Parathyroid adenoma (tissue), 2 donors: ENCODE measurements around the gene PEX11A.

Experiments used
- H2AFZ ChIP-seq: fragments of 300-600 bp; sonication (generic); one replicate; pipeline ENCODE4 v1.7.0; 2017; ENCODE audit warnings: antibody characterized with exemption, mild to moderate bottlenecking
- H3K27ac ChIP-seq: fragments of 300-600 bp; sonication (generic); one replicate; pipeline ENCODE4 v1.7.0; 2017
- H3K27me3 ChIP-seq: fragments of 300-600 bp; sonication (generic); one replicate; pipeline ENCODE4 v1.7.0; 2017; ENCODE audit warnings: low read length; ENCODE audit not compliant: control insufficient read depth, insufficient read depth
- H3K36me3 ChIP-seq: fragments of 300-600 bp; sonication (generic); one replicate; pipeline ENCODE4 v1.7.0; 2017; ENCODE audit warnings: low read length; ENCODE audit not compliant: control insufficient read depth, insufficient read depth
- H3K4me1 ChIP-seq: fragments of 300-600 bp; sonication (generic); one replicate; pipeline ENCODE4 v1.7.0; 2017; ENCODE audit warnings: control low read depth
- H3K4me2 ChIP-seq: fragments of 300-600 bp; sonication (generic); one replicate; pipeline ENCODE4 v1.7.0; 2017; ENCODE audit warnings: low read length
- H3K4me3 ChIP-seq: fragments of 300-600 bp; sonication (generic); one replicate; pipeline ENCODE4 v1.7.0; 2017; ENCODE audit warnings: low read depth, low read length
- H3K79me2 ChIP-seq: fragments of 300-600 bp; sonication (generic); one replicate; pipeline ENCODE4 v1.7.0; 2017; ENCODE audit warnings: control low read depth
- H3K9ac ChIP-seq: fragments of 300-600 bp; sonication (generic); one replicate; pipeline ENCODE4 v1.7.0; 2017; ENCODE audit warnings: mild to moderate bottlenecking
- H3K9me3 ChIP-seq: fragments of 300-600 bp; sonication (generic); one replicate; pipeline ENCODE4 v1.7.0; 2017; ENCODE audit warnings: low read length; ENCODE audit not compliant: control insufficient read depth
- CTCF ChIP-seq: fragments of 300-600 bp; sonication (generic); IDR thresholded peaks from one replicate; pipeline ENCODE4 v1.7.0; 2017; ENCODE audit warnings: antibody characterized with exemption, mild to moderate bottlenecking
- donor health status: primary hyperparathyroidism.

The PEX11A gene

GRCh38 chr15:89642106-89642505 is 48.4 kb downstream of the PEX11A start:
- Histone ChIP-seq H3K9ac (no peak overlapping the region), H3K27ac (no peak overlapping the region), H2AFZ (no peak overlapping the region), H3K9me3 (no peaks in the 10 kb centered on the region), H3K4me2 (no peak overlapping the region), H3K4me3 (no peak overlapping the region), H3K27me3 (no peaks in the 10 kb centered on the region), H3K36me3 (no peaks in the 10 kb centered on the region), H3K79me2 (no peaks in the 10 kb centered on the region), H3K4me1 (no peaks in the 10 kb centered on the region)
- TF ChIP-seq CTCF, result no peak

DNA sequence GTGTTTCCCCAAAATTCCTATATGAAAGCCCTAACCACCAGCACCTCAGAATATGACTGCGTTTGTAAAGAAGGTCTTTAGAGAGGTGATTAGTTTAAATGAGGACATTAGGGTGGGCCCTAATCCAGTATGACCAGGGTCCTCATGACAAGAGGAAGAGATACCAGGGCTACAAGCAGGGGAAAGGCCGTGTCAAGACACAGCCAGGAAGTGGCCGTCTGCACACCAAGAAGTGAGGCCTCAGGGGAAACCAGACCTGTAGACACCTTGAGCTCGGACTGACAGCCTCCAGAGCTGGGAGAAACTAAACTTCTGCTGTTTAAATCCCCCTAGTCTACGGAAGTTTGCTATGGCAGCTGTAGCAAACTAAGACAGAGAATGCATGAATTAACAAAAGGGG is 49.5 kb downstream of the PEX11A start:
- Histone ChIP-seq H3K9ac (no peak overlapping the region), H3K36me3 (no peaks in the 10 kb centered on the region), H3K79me2 (no peaks in the 10 kb centered on the region), H3K27ac (no peak overlapping the region), H3K4me1 (no peaks in the 10 kb centered on the region), H3K4me3 (no peak overlapping the region), H3K4me2 (no peak overlapping the region), H2AFZ (no peak overlapping the region), H3K9me3 (no peaks in the 10 kb centered on the region), H3K27me3 (no peaks in the 10 kb centered on the region)
- no peak for TF ChIP-seq CTCF

DNA sequence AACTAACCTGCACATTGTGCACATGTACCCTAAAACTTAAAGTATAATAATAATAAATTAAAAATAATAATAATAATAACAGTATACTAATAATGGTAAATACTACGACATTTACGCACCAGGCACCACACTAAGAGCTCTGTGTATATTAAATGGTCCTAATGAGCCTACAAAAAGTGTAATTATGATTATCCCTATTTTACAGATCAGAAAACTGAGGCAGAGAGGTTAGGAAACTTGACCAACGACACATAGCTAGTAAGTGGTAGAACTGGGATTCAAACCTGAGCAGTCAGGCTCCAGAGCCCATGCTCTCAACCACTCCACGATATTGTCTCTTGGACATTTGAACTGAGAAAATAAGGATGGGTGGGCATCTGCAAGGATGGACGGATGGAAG is 50.3 kb downstream of the PEX11A start:
- Histone ChIP-seq H3K36me3 (no peaks in the 10 kb centered on the region), H3K27ac (no peak overlapping the region), H3K9me3 (no peaks in the 10 kb centered on the region), H3K27me3 (no peaks in the 10 kb centered on the region), H2AFZ (no peak overlapping the region), H3K9ac (no peak overlapping the region), H3K4me2 (no peak overlapping the region), H3K4me1 (no peaks in the 10 kb centered on the region), H3K79me2 (no peaks in the 10 kb centered on the region), H3K4me3 (no peak overlapping the region)
- no peak for TF ChIP-seq CTCF

GRCh38 chr15:89633585-89633984 is 57.0 kb downstream of the PEX11A start:
- Histone ChIP-seq H3K9ac (no peak overlapping the region), H3K27ac (no peak overlapping the region), H3K4me2 (no peak overlapping the region), H3K27me3 (no peaks in the 10 kb centered on the region), H3K9me3 (no peaks in the 10 kb centered on the region), H3K36me3 (no peaks in the 10 kb centered on the region), H3K4me3 (no peak overlapping the region), H2AFZ (no peak overlapping the region), H3K4me1 (no peaks in the 10 kb centered on the region), H3K79me2 (no peaks in the 10 kb centered on the region)
- TF ChIP-seq CTCF, result no peak

DNA sequence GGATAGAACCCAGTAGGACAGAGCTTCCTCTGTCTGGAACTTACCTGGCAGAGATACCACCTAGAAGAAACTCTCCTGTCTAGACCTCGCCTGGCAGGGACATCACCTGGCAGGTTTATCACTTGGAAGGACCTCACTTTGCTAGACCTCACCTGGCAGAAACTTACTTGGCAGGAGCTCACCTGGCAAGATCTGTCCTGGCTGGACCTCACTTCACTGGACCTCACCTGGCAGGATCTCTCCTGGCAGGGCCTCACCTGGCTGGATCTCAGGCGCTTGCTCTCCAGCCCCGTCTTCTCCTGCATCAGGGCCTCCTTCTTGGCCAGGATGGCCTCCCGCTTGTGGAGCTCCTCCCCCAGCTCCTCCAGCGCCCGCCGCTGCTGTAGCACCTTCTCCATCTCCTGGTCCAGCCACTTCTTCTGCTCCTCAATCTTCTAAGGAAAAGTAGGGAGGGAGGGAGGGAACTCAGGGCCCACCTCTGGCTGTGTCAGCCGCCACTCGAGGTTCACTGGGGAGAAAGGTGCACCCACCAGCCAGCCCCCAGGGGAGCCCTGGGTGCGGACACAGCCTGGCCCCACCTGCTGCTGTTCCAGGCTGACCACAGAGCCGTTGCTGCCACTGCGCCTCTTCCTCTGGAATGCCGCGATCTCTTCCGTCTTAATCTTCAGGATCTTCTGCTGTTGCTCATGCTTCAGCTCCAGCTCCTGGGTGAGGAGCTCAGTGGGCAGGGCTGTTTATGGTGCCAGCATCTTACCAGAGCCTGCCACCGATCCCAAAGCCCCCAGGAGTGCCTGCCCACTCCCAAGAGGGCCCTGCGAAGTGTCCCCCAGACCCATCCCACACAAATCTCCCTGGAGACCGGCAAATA is 57.8 kb downstream of the PEX11A start:
- no peaks in the 10 kb centered on the region for H3K36me3 ChIP-seq
- no peak overlapping the region for H3K27ac ChIP-seq
- no peaks in the 10 kb centered on the region for H3K79me2 ChIP-seq
- H3K9ac ChIP-seq, result no peak overlapping the region
- H3K4me2 ChIP-seq, result no peak overlapping the region
- no peak for TF ChIP-seq CTCF
- H2AFZ ChIP-seq, result no peak overlapping the region
- H3K27me3 ChIP-seq, result no peaks in the 10 kb centered on the region
- no peaks in the 10 kb centered on the region for H3K9me3 ChIP-seq
- H3K4me3 ChIP-seq, result no peak overlapping the region
- no peaks in the 10 kb centered on the region for H3K4me1 ChIP-seq
